ENCODE measurements around the gene SCIMP.
"Not testable (repeated sequence)": the region's sequence is repeated elsewhere in the genome, so short reads cannot be mapped to it uniquely, and the experiment has no call there.

SCIMP gene

DNA sequence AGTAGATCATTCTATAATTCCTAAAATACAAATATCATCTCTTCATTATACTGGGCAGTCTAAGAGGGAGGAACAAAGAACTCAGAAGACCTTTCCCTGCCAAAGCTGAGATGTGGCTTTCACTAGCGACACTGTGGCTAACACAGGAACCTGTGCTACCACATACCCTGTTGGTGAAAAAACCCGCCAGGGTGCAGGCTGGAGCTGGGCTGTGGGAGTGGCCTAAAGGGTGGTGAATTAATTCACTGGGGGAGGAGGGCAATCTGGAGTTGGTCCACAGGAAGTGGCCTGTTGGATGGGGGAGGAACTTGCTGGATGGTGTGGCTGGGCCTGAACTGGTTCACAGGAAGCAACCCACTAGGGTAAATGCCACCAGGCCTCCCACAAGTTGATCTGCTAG lies 50.4 kb downstream of the SCIMP start:
- no peak for DNase-seq (ENCODE audit: low read depth in 2 of 2)

DNA sequence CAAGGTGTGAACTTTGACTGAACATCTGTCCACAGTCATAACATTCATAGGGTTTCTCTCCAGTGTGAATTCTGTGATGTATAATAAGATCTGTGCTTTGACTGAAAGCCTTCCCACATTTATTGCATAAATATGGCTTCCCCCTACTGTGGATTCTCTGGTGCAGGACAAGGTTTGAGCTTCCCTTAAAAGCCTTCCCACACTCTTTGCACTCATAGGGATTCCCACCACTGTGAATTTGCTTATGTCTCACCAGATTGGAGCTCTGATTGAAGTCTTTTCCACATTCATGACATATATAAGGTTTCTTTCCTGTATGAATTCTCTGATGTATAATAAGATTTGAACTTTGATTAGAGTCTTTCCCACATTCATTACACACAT lies 51.3 kb downstream of the SCIMP start:
- DNase-seq (ENCODE audit: low read depth in 2 of 2) = no peak

DNA sequence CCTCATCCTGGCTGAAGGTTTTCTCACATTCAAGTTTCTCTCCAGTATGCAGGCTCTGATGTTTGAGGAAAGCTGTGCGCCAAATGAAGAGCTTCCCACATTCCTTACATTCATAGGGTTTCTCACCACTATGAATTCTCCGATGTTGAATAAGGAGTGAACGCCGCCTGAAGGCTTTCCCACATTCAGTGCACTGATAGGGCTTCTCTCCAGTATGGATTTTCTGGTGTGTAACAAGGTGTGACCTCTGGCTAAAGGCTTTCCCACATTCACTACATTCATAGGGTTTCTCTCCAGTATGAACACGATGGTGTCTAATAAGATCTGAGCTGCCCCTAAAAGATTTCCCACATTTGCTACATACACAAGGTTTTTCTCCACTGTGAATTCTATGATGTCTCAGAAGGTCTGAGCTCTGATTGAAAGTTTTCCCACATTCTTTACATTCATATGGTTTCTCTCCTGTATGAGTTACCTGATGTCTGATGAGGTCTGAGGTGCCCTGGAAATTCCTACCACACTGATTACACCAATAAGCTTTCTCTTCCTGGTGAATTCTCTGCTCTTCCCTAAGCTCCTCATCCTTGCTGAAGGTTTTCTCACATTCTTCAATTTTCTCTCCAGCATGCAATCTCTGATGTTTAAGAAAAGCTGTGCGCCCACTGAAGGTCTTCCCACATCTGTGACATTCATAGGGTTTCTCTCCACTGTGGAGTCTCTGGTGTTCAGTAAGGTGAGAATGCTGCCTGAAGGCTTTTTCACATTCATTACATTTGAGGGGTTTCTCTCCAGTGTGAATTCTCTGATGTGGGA lies 51.9 kb downstream of the SCIMP start:
- no peak for DNase-seq (ENCODE audit: low read depth in 2 of 2)

DNA sequence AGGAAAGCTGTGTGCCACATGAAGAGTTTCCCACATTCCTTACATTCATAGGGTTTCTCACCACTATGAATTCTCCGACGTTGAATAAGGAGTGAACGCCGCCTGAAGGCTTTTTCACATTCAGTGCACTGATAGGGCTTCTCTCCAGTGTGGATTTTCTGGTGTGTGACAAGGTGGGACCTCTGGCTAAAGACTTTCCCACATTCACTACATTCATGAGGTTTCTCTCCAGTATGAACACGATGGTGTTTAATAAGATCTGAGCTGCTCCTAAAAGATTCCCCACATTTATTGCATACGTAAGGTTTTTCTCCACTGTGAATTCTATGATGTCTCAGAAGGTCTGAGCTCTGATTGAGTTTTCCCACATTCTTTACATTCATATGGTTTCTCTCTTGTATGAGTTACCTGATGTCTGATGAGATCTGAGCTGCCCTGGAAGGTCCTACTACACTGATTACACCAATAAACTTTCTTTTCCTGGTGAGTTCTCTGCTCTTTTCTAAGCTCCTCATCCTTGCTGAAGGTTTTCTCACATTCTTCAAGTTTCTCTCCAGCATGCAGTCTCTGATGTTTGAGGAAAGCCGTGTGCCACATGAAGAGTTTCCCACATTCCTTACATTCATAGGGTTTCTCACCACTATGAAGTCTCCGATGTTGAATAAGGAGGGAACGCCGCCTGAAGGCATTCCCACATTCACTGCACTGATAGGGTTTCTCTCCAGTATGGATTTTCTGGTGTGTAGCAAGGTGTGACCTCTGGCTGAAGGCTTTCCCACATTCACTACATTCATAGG lies 53.0 kb downstream of the SCIMP start:
- DNase-seq (ENCODE audit: low read depth in 2 of 2) = no peak

DNA sequence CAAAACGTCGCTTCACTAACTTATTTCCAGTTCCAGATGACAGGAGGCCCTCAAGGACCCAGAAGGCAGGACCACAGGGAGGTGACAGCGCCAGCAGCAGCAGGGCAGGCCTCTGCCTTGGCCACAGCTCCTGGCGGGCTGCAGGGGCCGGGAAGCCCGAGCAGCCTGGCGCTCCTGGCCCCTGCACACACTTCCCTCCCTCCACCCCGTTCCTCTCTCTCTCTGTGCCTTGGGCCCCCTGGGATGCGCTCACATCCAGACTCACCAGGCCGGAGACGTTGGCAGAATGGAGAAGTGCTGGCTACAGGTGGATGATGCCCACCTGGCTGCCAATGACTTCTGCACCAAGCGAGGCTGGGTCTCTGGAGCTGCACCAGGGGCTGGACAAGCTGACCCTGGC lies 55.7 kb downstream of the SCIMP start:
- DNase-seq (ENCODE audit: low read depth in 2 of 2) = no peak

DNA sequence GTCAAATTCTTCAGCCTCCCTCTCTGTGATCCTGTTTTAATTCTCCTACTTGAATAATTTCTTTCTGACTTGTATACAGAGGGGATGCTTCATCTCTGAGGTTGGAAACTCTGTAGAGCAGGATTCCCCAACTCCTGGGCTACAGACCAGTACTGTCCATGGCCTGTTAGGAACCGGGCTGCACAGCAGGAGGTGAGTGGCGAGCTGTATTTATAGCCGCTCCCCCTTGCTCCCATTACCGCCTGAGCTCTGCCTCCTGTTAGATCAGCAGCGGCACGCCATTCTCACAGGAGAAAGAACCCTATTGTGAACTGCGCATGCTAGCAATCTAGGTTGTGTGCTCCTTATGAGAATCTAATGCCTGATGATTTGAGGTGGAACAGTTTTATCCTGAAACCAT lies 59.6 kb downstream of the SCIMP start:
- not testable (repeated sequence) for DNase-seq (ENCODE audit: low read depth in 2 of 2)

DNA sequence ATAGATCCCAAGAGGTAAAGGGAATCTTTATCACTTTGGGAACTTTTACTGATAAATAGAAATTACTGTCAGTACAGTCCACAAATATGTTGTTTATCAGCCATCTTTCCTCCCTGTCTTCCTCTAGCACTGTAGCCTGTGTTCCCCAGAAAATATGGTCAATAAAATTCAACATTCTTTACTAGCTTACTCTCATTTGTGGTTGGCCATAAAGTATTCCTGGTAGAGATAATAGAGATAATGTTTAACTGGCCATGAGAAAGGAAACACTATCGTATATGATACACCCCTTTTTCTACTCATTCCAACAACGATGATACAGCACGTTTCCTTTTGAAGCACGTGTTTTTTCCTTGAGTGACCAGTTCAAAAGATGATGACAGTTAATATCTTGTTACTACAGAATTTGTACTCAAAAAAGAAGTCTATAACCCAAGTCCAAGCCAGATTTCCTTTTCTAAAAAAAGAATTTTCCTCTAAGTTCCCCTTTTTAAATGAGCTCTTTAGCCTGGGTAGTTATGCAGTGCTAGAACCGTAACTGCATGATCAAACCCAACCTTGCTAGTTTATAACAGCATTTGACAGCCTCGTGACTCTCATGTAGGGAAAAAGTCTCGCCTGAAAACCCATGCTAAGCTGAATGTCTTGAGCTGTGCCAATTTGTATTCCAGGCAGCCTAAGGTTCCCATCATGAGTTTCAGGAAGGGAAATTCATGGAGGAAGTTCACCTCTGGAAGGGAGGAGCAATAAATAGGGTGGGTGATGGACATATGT lies 68.7 kb downstream of the SCIMP start:
- not testable (repeated sequence) for DNase-seq (ENCODE audit: low read depth in 2 of 2)

DNA sequence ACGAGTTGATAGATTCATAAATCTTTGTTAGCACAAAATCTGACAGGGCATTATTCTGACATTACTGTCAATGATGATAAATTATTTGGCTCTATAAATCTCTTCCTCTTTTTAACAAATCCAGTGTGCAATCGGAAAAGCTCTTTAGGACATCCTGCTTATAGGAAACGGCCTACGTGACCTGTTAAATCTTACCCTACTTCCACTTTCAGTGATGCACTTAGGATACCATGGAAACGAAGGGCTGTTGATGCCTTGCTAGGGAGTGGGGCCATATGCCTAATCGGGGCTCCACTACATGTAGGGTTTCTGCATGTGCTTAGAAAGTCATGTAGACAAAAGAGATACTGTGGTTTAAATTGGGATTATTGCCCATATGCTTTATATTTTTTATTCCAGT lies 70.2 kb downstream of the SCIMP start:
- DNase-seq (ENCODE audit: low read depth in 2 of 2) = no peak

DNA sequence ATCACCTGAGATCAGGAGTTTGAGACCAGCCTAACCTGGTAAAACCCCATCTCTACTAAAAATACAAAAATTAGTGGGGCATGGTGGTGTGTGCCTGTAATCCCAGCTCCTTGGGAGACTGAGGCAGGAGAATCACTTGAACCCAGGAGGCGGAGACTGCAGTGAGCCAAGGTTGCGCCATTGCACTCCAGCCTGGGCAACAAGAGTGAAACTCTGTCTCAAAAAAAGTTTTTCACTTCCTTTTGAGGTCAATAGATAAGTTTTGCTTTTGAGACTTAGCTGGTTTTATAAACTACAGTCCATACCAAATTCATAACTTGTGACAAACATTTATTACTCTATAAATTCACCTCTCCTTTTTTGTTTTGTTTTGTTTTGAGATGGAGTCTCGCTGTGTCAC lies 72.9 kb downstream of the SCIMP start:
- DNase-seq (ENCODE audit: low read depth in 2 of 2) = not testable (repeated sequence)

DNA sequence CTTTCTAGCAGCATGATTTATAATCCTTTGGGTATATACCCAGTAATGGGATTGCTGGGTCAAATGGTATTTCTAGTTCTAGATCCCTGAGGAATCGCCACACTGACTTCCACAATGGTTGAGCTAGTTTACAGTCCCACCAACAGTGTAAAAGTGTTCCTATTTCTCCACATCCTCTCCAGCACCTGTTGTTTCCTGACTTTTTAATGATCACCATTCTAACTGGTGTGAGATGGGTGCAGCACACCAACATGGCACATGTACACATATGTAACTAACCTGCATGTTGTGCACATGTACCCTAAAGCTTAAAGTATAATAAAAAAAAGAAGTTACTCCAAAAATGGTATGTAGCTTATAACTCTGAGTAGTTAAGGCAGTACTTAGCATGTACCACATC lies 74.0 kb downstream of the SCIMP start:
- not testable (repeated sequence) for DNase-seq (ENCODE audit: low read depth in 2 of 2)
